Activated CD8-positive, alpha-beta memory T cell treated with anti-CD3 and anti-CD28 coated beads for 24 hours (primary cell): ENCODE results near the gene PCTP.

Experiments used
- DNase-seq: peaks from one replicate; pipeline ENCODE4 v3.0.0-alpha.2; 2020

Gene PCTP

DNA sequence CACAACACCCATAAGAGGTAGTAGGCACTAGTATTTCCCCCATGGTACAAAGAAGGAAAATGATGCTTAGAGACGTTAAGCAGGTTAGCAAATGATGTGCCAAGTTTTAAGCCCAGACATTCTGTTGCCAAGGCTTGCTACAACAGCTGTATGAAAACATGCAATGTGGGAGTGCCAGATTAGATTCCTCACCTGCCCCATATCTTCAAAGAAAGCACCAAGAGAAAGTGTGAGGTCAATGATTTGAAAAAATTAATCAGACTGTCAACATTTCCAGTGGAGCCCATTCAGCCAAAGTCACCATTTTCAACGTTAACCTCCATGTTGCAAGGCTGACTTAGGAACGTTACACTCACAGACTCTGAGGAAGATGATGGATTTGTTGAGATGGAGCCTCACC, 61.5 kb downstream of the PCTP start:
- no peak for DNase-seq

DNA sequence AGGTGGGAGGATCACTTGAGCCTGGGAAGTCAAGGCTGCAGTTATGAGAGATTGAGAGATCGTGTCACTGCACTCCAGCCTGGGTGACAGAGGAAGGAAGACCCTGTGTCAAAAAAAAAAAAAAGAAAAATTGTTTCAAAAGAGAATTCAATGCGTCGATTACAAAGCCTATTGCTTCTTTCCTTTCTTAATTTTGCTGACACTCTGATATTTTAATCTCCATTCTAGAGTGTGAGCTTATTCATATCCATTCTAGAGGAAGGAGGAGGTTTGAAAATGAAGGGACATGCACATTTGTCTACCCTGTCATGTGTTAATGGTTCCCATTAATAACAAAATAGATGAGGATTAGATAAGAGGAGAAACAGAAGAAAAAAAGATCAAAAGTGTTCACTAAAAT, 63.1 kb downstream of the PCTP start:
- DNase-seq: no peak

DNA sequence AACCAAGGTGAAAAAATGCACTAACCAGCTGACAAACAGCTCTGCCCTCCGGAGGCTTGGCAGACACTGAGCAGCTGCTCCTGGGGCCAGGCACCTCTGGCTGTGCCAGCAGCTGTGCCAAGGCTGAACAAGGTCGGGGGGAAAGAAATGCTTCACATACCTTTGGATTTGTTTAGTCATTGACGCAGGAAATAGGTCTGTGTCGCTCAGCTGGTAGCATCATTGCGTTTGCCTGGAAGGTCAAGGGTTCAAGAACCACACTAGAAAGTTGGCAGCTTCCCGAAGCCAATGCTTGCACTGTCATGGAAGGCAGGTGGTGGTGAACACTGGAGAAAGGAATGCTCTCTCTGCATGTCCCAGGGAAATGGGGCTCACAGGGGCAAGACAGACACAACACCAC, 63.5 kb downstream of the PCTP start:
- DNase-seq: no peak

DNA sequence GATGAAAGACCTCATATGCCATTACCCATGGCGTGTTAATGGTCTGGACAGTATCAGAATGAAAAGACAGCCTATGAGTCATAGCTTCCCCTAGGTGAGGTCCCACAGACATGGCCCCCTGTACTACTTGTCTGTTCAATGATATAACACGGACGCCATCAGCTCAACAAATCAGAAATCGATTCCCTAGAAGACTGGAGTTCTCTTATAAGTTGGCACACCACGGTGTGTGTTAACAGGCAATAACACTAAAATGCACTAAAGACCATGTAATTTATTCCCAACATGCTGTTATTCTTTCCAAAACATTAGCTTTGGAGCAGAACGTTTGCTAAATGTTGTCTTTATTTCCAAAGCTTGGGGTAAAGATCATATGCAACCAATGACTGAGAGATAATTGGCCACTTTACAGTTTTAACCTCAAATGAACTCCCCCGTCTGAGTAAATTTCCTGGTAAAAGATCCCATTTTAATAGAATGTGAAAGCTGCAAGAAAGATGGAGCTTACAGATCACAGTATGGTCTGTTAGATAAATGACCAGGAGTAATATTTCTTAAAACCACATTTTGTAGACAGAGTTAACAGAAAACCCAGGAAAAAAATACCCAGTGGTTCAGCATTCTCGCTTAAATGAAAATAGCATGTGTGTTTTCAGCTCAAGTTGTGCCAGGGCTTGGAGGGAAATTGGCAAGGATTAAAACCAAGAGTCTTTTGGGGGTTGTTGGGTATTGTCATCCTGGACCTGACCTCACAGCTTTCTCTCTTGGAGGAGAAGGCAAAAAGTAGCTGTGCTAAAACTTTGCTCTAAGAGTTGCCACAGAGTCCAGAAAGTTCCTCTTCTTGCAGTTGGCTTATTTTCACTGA, 65.9 kb downstream of the PCTP start:
- DNase-seq: no peak

DNA sequence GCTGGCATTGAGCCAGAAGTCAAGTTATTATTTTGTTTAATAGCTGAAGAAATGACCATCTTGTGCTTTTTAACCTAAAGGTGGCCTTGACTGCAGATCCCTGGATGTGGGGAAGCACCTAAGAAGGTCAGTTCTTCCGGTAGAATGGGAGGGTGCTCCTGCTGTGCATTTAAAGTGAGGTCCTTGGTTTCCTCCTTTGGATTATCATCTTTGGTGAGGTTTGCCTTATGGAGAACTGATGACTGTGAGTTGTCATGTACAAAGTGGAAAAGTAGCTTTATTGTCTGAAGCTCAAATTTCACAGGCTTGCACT, 66.5 kb downstream of the PCTP start:
- DNase-seq: no peak

DNA sequence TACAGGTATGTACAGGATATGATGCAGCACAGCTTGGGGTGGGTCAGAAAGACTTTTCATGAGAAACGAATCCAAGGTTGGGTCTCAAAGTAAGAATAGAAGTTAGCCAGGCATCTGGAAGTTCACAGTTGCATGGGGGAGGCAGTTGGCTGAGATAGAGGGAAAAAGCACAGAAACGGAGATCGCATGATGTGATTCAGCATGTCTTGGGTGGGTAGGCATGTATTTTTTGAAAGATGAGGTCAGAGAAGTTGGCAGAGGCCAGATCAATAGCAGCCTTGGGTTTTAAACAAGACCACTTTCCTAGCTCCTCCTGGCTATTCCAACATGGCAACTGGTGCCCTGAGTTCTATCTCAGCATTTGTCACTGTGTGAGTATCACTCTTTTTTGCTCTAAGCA, 67.2 kb downstream of the PCTP start:
- DNase-seq: no peak

DNA sequence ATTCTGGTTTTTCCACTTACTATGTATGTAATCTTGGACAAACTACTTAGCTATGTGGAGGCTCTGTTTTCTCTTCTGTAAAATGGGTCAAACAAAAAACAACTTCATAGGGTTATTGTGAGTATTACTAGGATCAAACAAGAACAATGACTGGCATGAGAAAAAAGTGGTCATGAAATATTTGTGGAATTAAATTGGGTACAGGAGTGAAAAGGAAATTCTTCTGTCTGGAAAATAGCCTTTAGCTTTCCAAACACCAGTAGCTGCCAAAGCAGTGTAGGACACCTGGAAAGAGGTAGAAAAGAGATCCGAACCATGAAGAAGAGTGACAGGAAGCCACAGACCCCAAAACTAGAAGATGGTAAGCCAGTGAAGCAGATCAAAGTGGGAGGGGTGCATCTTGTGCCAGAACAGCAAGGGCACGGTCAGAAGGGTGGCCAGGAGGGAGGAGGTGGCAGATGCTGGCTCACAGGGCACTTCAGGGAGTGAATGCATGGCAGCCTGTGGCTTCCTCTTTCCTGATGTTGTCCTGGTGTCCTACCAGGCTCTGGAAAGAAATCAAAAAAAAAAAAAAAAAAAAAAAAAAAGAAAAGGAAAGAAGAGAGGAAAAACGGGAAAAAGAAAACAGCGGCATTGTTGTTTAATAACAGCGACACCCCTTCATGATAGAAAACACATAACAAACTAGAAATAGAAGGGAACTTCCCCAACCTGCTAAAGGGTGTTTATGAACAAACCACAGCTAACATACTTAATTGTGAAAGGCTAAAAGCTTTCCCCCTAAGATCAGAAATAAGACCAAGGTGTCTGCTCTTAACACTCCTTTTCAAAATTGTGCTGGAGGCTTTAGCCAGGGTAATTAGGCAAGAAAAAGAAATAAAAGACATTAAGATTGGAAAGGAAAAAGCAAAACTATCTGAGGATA, 67.9 kb downstream of the PCTP start:
- DNase-seq: no peak

DNA sequence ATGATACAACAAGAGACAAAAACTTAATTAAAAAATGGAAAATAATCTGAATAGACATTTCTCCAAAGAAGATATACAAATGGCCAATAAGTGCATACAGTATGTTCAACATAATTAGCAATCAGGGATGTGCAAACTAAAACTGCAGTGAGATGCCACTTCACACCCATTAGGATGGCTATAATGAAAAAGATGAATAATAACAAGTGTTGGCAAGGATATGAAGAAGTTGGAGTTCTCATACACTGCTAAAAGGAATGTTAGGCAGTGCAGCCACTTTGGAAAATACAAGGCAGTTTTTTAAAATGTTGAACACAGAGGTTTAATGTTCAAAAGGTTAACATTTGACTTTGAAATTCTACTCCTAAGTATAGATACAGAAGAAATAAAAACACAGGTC, 69.8 kb downstream of the PCTP start:
- DNase-seq: no peak

DNA sequence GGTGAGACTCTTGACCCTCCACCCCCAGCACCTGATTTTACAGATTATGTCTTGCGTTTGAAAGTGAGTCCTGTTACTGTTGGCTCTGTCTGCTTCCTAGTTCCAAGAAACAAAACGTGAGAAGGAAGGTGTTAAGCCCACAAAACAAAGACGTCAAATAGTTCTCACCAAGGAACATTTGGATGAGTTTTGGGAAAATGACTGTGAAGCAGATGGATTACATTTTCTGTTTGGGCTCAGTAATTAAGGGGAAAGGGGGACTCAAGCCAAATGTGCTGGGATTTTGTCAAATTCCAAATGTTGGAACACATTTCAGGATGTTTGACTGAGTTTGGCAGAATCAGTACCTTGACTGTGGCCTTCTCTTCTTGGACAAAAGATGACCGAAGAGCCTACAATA, 71.2 kb downstream of the PCTP start:
- no peak for DNase-seq

DNA sequence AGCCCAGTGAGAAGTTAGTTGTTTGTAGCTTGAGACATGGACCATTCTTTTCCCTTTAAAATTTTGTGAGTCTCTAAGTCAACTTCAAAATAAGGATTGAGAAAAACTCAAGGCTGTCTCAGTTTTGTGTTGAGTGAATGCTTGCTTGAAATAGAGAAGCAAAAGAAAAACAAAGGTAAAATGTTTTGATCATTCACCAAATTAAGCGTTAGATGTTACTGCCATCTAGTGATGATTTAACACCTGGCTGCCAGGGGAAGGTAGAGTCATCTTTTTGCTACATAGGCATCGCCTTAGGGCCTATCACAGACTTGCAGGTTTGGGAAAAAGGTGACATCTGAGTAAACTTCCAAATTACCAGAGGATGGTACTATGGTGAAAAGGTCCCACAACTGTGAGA, 74.4 kb downstream of the PCTP start:
- no peak for DNase-seq
